SK-N-SH (cell line): Measurements from ENCODE around the gene PRKCG.

Experiments used
- RCOR1 ChIP-seq: fragments of 150-350 bp; IDR thresholded peaks from 2 replicates; pipeline ENCODE4 v1.6.1; 2017; ENCODE audit warnings: antibody characterized with exemption, low read length
- SIN3A ChIP-seq: IDR thresholded peaks from 2 replicates; pipeline ENCODE4 v1.6.1; 2012; ENCODE audit warnings: low read depth, mild to moderate bottlenecking, low read length, moderate library complexity, borderline replicate concordance
- TAF1 ChIP-seq: IDR thresholded peaks from 2 replicates; pipeline ENCODE4 v1.6.1; 2012; ENCODE audit warnings: low read depth, mild to moderate bottlenecking, low read length, moderate library complexity, borderline replicate concordance
- TF ChIP-seq, protein P1 (sequence below): IDR thresholded peaks from 2 replicates; pipeline ENCODE4 v1.6.1; 2012; ENCODE audit warnings: mild to moderate bottlenecking, low read depth, low read length, moderate library complexity
- TF ChIP-seq, protein P2 (sequence below): fragments of 200-600 bp; sonication (generic); IDR thresholded peaks from 2 replicates; pipeline ENCODE4 v1.6.1; 2017; ENCODE audit warnings: antibody characterized with exemption, mild to moderate bottlenecking, moderate library complexity
- TF ChIP-seq, protein P3 (sequence below): fragments of 150-350 bp; IDR thresholded peaks from 2 replicates; pipeline ENCODE4 v1.6.1; 2017; ENCODE audit warnings: antibody characterized with exemption, low read length, low read depth, borderline replicate concordance

DNA sequence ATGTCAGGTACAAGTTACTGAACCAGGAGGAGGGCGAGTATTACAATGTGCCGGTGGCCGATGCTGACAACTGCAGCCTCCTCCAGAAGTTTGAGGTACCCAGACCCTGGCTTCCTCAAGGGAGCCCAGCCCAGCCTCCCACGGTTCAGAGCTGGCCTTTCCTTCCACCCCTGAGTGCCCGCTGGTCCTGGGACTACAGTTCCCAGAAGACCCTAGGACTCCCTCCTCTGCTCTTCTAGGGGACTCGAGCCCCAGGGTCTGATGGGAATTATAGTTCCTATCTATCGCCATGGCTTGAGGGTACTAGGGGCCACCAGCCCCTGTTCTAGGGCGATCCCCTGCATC is 11.0 kb downstream of the PRKCG start:
- TF ChIP-seq, protein P1, sequence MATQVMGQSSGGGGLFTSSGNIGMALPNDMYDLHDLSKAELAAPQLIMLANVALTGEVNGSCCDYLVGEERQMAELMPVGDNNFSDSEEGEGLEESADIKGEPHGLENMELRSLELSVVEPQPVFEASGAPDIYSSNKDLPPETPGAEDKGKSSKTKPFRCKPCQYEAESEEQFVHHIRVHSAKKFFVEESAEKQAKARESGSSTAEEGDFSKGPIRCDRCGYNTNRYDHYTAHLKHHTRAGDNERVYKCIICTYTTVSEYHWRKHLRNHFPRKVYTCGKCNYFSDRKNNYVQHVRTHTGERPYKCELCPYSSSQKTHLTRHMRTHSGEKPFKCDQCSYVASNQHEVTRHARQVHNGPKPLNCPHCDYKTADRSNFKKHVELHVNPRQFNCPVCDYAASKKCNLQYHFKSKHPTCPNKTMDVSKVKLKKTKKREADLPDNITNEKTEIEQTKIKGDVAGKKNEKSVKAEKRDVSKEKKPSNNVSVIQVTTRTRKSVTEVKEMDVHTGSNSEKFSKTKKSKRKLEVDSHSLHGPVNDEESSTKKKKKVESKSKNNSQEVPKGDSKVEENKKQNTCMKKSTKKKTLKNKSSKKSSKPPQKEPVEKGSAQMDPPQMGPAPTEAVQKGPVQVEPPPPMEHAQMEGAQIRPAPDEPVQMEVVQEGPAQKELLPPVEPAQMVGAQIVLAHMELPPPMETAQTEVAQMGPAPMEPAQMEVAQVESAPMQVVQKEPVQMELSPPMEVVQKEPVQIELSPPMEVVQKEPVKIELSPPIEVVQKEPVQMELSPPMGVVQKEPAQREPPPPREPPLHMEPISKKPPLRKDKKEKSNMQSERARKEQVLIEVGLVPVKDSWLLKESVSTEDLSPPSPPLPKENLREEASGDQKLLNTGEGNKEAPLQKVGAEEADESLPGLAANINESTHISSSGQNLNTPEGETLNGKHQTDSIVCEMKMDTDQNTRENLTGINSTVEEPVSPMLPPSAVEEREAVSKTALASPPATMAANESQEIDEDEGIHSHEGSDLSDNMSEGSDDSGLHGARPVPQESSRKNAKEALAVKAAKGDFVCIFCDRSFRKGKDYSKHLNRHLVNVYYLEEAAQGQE: no peak
- TF ChIP-seq, protein P2, sequence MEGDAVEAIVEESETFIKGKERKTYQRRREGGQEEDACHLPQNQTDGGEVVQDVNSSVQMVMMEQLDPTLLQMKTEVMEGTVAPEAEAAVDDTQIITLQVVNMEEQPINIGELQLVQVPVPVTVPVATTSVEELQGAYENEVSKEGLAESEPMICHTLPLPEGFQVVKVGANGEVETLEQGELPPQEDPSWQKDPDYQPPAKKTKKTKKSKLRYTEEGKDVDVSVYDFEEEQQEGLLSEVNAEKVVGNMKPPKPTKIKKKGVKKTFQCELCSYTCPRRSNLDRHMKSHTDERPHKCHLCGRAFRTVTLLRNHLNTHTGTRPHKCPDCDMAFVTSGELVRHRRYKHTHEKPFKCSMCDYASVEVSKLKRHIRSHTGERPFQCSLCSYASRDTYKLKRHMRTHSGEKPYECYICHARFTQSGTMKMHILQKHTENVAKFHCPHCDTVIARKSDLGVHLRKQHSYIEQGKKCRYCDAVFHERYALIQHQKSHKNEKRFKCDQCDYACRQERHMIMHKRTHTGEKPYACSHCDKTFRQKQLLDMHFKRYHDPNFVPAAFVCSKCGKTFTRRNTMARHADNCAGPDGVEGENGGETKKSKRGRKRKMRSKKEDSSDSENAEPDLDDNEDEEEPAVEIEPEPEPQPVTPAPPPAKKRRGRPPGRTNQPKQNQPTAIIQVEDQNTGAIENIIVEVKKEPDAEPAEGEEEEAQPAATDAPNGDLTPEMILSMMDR: no peak
- TF ChIP-seq TAF1 (no peak), SIN3A (no peak), RCOR1 (no peak)
- TF ChIP-seq, protein P3, sequence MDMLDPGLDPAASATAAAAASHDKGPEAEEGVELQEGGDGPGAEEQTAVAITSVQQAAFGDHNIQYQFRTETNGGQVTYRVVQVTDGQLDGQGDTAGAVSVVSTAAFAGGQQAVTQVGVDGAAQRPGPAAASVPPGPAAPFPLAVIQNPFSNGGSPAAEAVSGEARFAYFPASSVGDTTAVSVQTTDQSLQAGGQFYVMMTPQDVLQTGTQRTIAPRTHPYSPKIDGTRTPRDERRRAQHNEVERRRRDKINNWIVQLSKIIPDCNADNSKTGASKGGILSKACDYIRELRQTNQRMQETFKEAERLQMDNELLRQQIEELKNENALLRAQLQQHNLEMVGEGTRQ: no peak
